ENCODE measurements around the gene GFY. TPM values are rescaled to one million over a fixed set of nuclear protein-coding genes. Genes with fewer than 3 reads are reported as not detected.

Gene GFY
- total and polyA plus RNA-seq, 10 of the 15 experiments (the other 5 are each of a cell fraction or from before 2014, with no cell fraction given), result 0.05 TPM; not detected in 9

GRCh38 chr19:49398931-49399330, 26.3 kb upstream of the GFY start:
- Histone ChIP-seq H3K27me3 (replicated peaks in 1 of 2; ENCODE audit: control insufficient read depth in 2 of 2, insufficient read depth in 2 of 2, low read length in 1 of 2) (no peaks in the 10 kb centered on the region), H3K36me3 (ENCODE audit: control insufficient read depth in 2 of 2, insufficient read depth in 2 of 2, low read length in 1 of 2) (no peaks in the 10 kb centered on the region), H3K79me2 (ENCODE audit: control insufficient read depth, insufficient read depth, low read length) (no peaks in the 10 kb centered on the region), H4K20me1 (ENCODE audit: control insufficient read depth, insufficient read depth) (no peaks in the 10 kb centered on the region), H3K4me2 (ENCODE audit: control insufficient read depth, insufficient read depth) (no peak overlapping the region), H3K4me1 (ENCODE audit: control insufficient read depth, insufficient read depth, low read length) (peaks cover 4% of the 10 kb centered on the region), H3K27ac (ENCODE audit: control insufficient read depth, insufficient read depth) (no peak overlapping the region), H3K9me3 (replicated peaks; ENCODE audit: control insufficient read depth, insufficient read depth, low read length) (no peaks in the 10 kb centered on the region), H3K4me3 (no peak overlapping the region), H3K9ac (ENCODE audit: control insufficient read depth, insufficient read depth, low read length) (no peak overlapping the region), H2AFZ (ENCODE audit: control insufficient read depth, low read depth, low read length) (no peak overlapping the region)
- ATAC-seq (no peak), DNase-seq (ENCODE audit: low read depth, low spot score) (no peak), FAIRE-seq (no peak)
- BruUV-seq (replicated peaks), result no TSS peak
- ChIA-PET RAD21 (ENCODE audit: unreplicated experiment) (no interaction called here), CTCF (no interaction called here), SMC1A (ENCODE audit: uncharacterized antibody, unreplicated experiment) (interaction anchor here (1.7 kb wide), 1 partner anchor 16 kb away, joined by 4 read pairs; no protein-coding TSS in a partner anchor), POLR2A (no interaction called here)
- 56% methylated on average over 5 of the region's 6 CpGs for WGBS (ENCODE audit: insufficient coverage, insufficient replicate concordance, low lambda C conversion rate, missing lambda C conversion rate)
- intact Hi-C loops (cut with micrococcal nuclease; ENCODE audit: unreplicated experiment) (no loop called here), in situ Hi-C loops (cut with MboI) (no loop called here)
- TF ChIP-seq CTCF (IDR thresholded peaks at IDR 0.05 in 2 of 3, conservative IDR thresholded peaks at IDR 0.05 in 1 of 3; ENCODE audit: control insufficient read depth in 2 of 3, extremely low read depth in 1 of 3, insufficient read depth in 1 of 3, low read depth in 3 of 3, low read length in 3 of 3) (no peak), NFYA (IDR thresholded peaks at IDR 0.05; ENCODE audit: borderline replicate concordance, low read depth, low read length) (no peak), PBX3 (IDR thresholded peaks at IDR 0.05; ENCODE audit: insufficient replicate concordance, low read depth, low read length) (no peak), HDGF (IDR thresholded peaks at IDR 0.05) (no peak), MXI1 (IDR thresholded peaks at IDR 0.05; ENCODE audit: low read depth, low read length) (no peak), CHD1 (IDR thresholded peaks at IDR 0.05; ENCODE audit: low read depth, low read length) (no peak), MYB (IDR thresholded peaks at IDR 0.05; ENCODE audit: borderline replicate concordance, low read depth, low read length) (no peak), NR2C2 (IDR thresholded peaks at IDR 0.05; ENCODE audit: borderline replicate concordance, control insufficient read depth, insufficient read length, low read depth) (no peak), JUND (IDR thresholded peaks at IDR 0.05; ENCODE audit: low read depth, low read length) (no peak), SMC3 (IDR thresholded peaks at IDR 0.05; ENCODE audit: borderline replicate concordance, low read length) (no peak), FOS (IDR thresholded peaks at IDR 0.05; ENCODE audit: borderline replicate concordance, extremely low read depth, insufficient read length) (no peak), LARP7 (IDR thresholded peaks at IDR 0.05) (no peak), JUNB (IDR thresholded peaks at IDR 0.05) (no peak), RCOR1 (conservative IDR thresholded peaks at IDR 0.05; ENCODE audit: low read depth, low read length) (no peak), YY1 (IDR thresholded peaks at IDR 0.05; ENCODE audit: low read depth, low read length) (no peak), MEF2B (IDR thresholded peaks at IDR 0.05; ENCODE audit: partially characterized antibody, poor library complexity, severe bottlenecking) (no peak), IRF3 (IDR thresholded peaks at IDR 0.05) (no peak), GABPA (IDR thresholded peaks at IDR 0.05; ENCODE audit: low read depth) (no peak), CBFB (IDR thresholded peaks at IDR 0.05; ENCODE audit: low read depth) (no peak)

All from GM12878 (cell line).